Osteoblast (primary cell): Measurements from ENCODE around the gene ZXDC. TPM values are rescaled to one million over a fixed set of nuclear protein-coding genes. Genes with fewer than 3 reads are reported as not detected.

Experiments
- DNase-seq: peaks from one replicate; pipeline ENCODE4 v3.0.0; 2011; ENCODE audit warnings: low spot score, mixed read lengths; ENCODE audit not compliant: insufficient read length; ENCODE audit errors: missing footprints
- H2AFZ ChIP-seq: 2 replicates; pipeline ENCODE4 v1.6.0; 2011; ENCODE audit warnings: mild to moderate bottlenecking, low read length
- H3K27ac ChIP-seq: 2 replicates; pipeline ENCODE4 v1.5.1; 2011; ENCODE audit warnings: mild to moderate bottlenecking, low read depth, low read length, moderate library complexity
- H3K27me3 ChIP-seq: 2 replicates; pipeline ENCODE4 v1.6.0; 2012; ENCODE audit warnings: mild to moderate bottlenecking, control low read depth, inconsistent platforms, low read length, moderate library complexity; ENCODE audit not compliant: insufficient read depth
- H3K36me3 ChIP-seq: 2 replicates; pipeline ENCODE4 v1.5.1; 2011; ENCODE audit warnings: mild to moderate bottlenecking, low read length, control low read depth, moderate library complexity; ENCODE audit not compliant: insufficient read depth
- H3K4me1 ChIP-seq: 2 replicates; pipeline ENCODE4 v1.5.1; 2011; ENCODE audit warnings: mild to moderate bottlenecking, low read length, control low read depth, moderate library complexity; ENCODE audit not compliant: insufficient read depth
- H3K4me2 ChIP-seq: 2 replicates; pipeline ENCODE4 v1.6.0; 2011; ENCODE audit warnings: mild to moderate bottlenecking, low read length; ENCODE audit not compliant: insufficient read depth
- H3K4me3 ChIP-seq: fragments of 200-600 bp; sonication (generic); 3 replicates; pipeline ENCODE4 v1.5.1; 2012; ENCODE audit warnings: mild to moderate bottlenecking, low read length, inconsistent platforms; ENCODE audit not compliant: insufficient read depth
- H3K79me2 ChIP-seq: 2 replicates; pipeline ENCODE4 v1.6.0; 2012; ENCODE audit warnings: mild to moderate bottlenecking, low read length, control low read depth, inconsistent platforms; ENCODE audit not compliant: insufficient read depth
- H3K9me3 ChIP-seq: 2 replicates; pipeline ENCODE4 v1.5.1; 2011; ENCODE audit warnings: low read depth, low read length, control low read depth
- H4K20me1 ChIP-seq: 2 replicates; pipeline ENCODE4 v1.6.0; 2012; ENCODE audit warnings: mild to moderate bottlenecking, low read length, control low read depth; ENCODE audit not compliant: insufficient read depth
- total RNA-seq: library from RNA; depleted of rRNA; stranded (reverse); fragments of >200 nt; gene quantifications from 2 replicates; pipeline ENCODE4 v1.2.3, GENCODE V29; 2012
- TF ChIP-seq, protein P1 (sequence below): IDR thresholded peaks from 2 replicates; pipeline ENCODE4 v1.5.1; 2011; ENCODE audit warnings: mild to moderate bottlenecking, low read depth, low read length, moderate library complexity; ENCODE audit errors: extremely low read depth

Gene ZXDC
- total RNA-seq, 1 donor: 27.1 TPM

DNA sequence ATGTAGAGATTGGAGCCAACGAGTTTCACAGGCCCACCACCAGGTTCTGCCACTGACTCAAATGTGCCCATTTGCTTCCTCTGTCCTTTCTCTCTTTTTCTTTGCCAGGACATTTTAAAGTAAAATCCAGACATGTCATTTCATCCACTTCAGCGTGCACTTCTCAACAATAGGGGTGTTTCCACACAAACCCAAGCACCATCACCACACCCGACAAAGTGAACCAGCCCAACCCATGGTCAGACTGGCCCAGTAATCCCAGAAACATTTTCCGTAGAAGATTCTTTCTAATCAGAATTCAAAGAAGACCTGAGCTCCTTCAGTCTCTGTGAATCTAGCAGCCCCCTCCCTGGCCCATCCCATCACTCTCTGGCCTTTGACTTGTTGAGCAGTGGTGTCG is 67.6 kb downstream of the ZXDC start:
- peaks cover 38% of the 10 kb centered on the region for H3K27me3 ChIP-seq
- no peak overlapping the region for H3K4me3 ChIP-seq
- H3K4me2 ChIP-seq: no peak overlapping the region
- no peaks in the 10 kb centered on the region for H3K79me2 ChIP-seq
- H4K20me1 ChIP-seq: no peaks in the 10 kb centered on the region
- DNase-seq: no peak
- no peak overlapping the region for H2AFZ ChIP-seq
- no peaks in the 10 kb centered on the region for H3K4me1 ChIP-seq
- H3K27ac ChIP-seq: no peak overlapping the region
- TF ChIP-seq, protein P1, sequence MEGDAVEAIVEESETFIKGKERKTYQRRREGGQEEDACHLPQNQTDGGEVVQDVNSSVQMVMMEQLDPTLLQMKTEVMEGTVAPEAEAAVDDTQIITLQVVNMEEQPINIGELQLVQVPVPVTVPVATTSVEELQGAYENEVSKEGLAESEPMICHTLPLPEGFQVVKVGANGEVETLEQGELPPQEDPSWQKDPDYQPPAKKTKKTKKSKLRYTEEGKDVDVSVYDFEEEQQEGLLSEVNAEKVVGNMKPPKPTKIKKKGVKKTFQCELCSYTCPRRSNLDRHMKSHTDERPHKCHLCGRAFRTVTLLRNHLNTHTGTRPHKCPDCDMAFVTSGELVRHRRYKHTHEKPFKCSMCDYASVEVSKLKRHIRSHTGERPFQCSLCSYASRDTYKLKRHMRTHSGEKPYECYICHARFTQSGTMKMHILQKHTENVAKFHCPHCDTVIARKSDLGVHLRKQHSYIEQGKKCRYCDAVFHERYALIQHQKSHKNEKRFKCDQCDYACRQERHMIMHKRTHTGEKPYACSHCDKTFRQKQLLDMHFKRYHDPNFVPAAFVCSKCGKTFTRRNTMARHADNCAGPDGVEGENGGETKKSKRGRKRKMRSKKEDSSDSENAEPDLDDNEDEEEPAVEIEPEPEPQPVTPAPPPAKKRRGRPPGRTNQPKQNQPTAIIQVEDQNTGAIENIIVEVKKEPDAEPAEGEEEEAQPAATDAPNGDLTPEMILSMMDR: no peak
- H3K36me3 ChIP-seq: no peaks in the 10 kb centered on the region
- no peaks in the 10 kb centered on the region for H3K9me3 ChIP-seq

DNA sequence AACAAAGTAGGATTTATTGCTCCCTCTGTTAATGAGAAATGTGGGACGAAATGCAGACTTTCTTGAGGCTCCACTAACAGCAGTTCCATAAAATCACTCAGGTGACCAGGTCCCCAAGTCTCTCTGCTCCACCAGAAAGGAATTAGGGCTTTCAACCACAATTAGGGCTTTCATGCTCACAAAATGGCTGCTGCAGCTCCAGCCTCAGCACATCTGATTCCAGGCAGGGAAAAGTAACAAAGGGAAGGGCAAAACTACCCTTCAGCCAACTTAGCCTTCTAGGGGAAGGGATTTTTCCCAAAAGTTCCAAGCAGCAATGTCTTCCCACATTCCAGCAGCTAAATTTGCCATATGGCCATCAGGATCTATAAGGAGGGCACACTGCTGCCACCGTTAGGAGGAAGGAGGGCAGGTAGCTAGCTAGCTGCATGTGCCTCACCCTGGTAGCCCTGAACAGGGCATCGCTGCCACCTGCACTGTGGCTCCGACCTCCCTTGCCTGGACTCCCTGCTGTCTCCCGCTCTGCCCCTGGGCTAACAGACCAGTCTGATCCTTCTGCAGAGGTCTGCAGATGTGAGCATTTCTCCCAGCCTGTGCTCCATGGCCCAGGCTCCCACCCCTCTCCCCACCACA is 68.2 kb downstream of the ZXDC start:
- no peaks in the 10 kb centered on the region for H4K20me1 ChIP-seq
- H3K4me2 ChIP-seq: no peak overlapping the region
- no peaks in the 10 kb centered on the region for H3K79me2 ChIP-seq
- DNase-seq: peak; percentile 39
- H3K27ac ChIP-seq: no peak overlapping the region
- TF ChIP-seq, protein P1: no peak
- no peak overlapping the region for H3K4me3 ChIP-seq
- H3K27me3 ChIP-seq: peaks cover 37% of the 10 kb centered on the region
- no peak overlapping the region for H2AFZ ChIP-seq
- no peaks in the 10 kb centered on the region for H3K36me3 ChIP-seq
- no peaks in the 10 kb centered on the region for H3K9me3 ChIP-seq
- H3K4me1 ChIP-seq: no peaks in the 10 kb centered on the region

DNA sequence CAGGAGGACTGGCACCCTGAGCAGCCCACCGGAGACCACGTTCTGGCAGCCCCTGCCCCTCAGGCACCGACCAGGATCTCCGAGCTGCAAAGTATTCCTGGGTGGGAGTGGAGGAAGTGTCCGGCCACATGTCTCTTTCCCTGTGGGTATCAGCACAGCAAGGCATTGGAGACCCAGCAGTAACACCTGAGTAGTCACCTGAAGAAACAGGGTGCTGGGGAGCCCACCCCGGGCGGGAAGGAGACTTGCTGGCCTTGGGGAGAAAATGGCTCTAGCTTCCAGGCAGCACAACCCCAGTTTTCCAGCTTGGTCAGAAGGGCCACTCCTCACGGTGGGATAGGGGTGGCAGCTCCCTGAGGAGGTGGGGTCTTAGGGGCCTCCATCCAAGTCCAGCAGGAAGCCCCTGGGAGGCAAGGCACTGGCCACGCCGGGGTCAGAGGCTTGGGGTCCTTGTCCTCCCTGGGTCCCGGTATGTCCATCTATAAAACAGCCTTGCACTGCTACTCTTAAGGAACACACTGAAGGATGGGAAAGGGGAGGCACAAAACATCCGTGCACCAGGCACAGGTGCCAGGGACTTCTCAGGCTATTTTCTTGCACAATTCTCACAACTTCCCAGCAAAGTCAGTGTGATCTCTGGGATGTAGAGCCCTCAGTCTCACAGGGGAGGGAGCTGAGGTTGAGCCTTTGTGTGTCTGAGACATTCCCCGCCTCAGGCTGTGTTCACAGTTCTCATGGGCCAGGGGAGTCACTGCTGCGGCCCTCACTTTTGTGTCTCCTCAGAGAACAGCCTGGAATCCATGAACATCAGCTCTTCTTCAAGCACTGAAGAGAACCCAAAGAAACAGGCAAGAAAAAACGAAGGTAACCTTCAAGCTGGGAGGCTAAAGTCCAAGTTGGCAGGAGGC is 69.0 kb downstream of the ZXDC start:
- Histone ChIP-seq H3K4me1 (no peaks in the 10 kb centered on the region), H3K4me3 (no peak overlapping the region), H3K9me3 (no peaks in the 10 kb centered on the region), H3K36me3 (no peaks in the 10 kb centered on the region), H3K79me2 (no peaks in the 10 kb centered on the region), H4K20me1 (no peaks in the 10 kb centered on the region), H3K27ac (no peak overlapping the region), H3K4me2 (no peak overlapping the region), H3K27me3 (peaks cover 28% of the 10 kb centered on the region), H2AFZ (no peak overlapping the region)
- DNase-seq: peak; percentile 17
- TF ChIP-seq, protein P1: no peak

DNA sequence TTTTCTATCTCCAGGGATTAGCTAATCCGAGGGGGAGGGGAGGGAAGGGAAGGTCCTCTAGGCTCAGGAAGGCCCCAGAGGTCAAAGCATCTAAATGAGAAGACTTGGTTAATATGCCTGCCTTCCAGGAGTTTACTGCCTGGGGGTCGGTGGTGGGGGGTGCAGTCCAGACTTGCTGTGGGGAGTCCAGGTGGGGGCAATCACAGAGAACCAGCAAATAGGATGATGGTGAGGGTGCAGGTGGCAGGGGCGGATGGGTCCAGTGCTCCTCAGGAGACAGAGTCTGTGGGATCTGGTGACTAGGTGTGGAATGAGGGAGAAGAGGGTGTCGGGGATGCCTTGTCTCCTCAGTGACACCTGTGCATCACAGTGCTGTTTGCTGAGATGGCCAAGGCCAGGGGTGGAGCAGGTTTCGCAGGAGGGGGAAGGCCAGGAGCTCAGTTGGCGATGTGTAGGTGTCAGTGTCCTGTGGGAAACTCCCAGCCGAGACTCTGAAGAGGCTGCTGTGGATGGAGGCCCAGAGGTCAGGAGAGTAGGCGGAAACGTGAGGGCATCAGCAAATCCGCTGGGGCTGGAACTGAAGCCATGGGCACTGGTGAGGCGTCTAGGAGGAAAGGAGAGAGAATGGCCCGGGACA is 72.9 kb downstream of the ZXDC start:
- H3K79me2 ChIP-seq: no peaks in the 10 kb centered on the region
- H3K27ac ChIP-seq: no peak overlapping the region
- peak; percentile 45 for DNase-seq
- no peaks in the 10 kb centered on the region for H4K20me1 ChIP-seq
- H3K4me3 ChIP-seq: no peak overlapping the region
- no peak overlapping the region for H3K4me2 ChIP-seq
- TF ChIP-seq, protein P1: no peak
- H3K9me3 ChIP-seq: no peaks in the 10 kb centered on the region
- H2AFZ ChIP-seq: no peak overlapping the region
- H3K36me3 ChIP-seq: no peaks in the 10 kb centered on the region
- no peaks in the 10 kb centered on the region for H3K4me1 ChIP-seq
- H3K27me3 ChIP-seq: peaks cover 22% of the 10 kb centered on the region
